ENCODE measurements around the gene UGT3A2.

The UGT3A2 gene

GRCh38 chr5:36001032-36001431 lies 65.7 kb downstream of the UGT3A2 start:
- DNase-seq: no peak

GRCh38 chr5:35999547-35999946 lies 67.1 kb downstream of the UGT3A2 start:
- DNase-seq: no peak

- no peak for DNase-seq
These were observed 70.6 kb downstream of the UGT3A2 start for GRCh38 chr5:35996076-35996475.

- no peak for DNase-seq
These were observed 75.6 kb downstream of the UGT3A2 start, which contains the start of gene UGT3A1 for GRCh38 chr5:35990941-35991611. Gene UGT3A1, minus strand, starts transcription at chr5:35991390. Its CDS starts 150 bp downstream, at chr5:35991240.

- DNase-seq: no peak
These were observed 76.2 kb downstream of the UGT3A2 start for GRCh38 chr5:35990520-35990919.

GRCh38 chr5:35988529-35988928 lies 78.2 kb downstream of the UGT3A2 start:
- no peak for DNase-seq

- DNase-seq: no peak
These were observed 78.9 kb downstream of the UGT3A2 start for GRCh38 chr5:35987776-35988175.
